Gastroesophageal sphincter (tissue), 3 donors: ENCODE data around the gene DYSF.

ENCODE experiments used
- EP300 ChIP-seq: sonication (generic); formaldehyde crosslinking; IDR thresholded peaks from one replicate; pipeline ENCODE4 v1.6.1; 2017; ENCODE audit warnings: antibody characterized with exemption, mild to moderate bottlenecking
- POLR2A ChIP-seq, 2 donors: fragments of 450-650 bp; IDR thresholded peaks; one replicate each; pipeline ENCODE4 v1.6.1; 2017; ENCODE audit warnings: antibody characterized with exemption in 2 of 2, mild to moderate bottlenecking in 2 of 2, moderate library complexity in 1 of 2
- POLR2AphosphoS5 ChIP-seq: sonication (generic); formaldehyde crosslinking; IDR thresholded peaks from one replicate; pipeline ENCODE4 v1.6.1; 2017; ENCODE audit warnings: antibody characterized with exemption
- TF ChIP-seq, protein P1 (sequence below), 4 experiments: fragments of 200-600 bp in 2 of 4; fragments of 450-650 bp in 2 of 4; sonication (generic) in 1 of 4; IDR thresholded peaks; one replicate each; pipeline ENCODE4 v1.5.1; 2017 to 2019; ENCODE audit warnings: antibody characterized with exemption in 4 of 4, mild to moderate bottlenecking in 2 of 4, moderate library complexity in 2 of 4

DNA sequence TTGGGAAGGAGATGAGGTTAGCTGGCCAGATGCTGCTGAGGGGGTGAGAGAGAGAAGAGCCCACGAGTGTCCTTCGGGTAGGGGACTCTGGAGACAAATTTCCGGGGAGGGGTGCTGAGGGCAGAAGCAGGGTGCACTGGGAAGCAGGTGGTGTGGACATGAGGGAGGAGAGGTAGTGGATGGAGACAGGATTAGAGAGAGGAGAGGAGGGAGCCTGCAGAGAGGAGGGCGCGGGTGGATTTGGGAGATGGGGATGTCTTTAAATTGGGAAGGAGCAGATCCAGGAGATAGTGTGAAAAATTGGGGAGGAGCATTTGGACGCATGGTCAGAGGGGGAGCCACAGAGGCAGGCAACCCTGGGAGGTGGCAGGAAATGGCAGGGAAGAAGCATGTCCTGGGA is 154.7 kb downstream of the DYSF start:
- TF ChIP-seq, protein P1, sequence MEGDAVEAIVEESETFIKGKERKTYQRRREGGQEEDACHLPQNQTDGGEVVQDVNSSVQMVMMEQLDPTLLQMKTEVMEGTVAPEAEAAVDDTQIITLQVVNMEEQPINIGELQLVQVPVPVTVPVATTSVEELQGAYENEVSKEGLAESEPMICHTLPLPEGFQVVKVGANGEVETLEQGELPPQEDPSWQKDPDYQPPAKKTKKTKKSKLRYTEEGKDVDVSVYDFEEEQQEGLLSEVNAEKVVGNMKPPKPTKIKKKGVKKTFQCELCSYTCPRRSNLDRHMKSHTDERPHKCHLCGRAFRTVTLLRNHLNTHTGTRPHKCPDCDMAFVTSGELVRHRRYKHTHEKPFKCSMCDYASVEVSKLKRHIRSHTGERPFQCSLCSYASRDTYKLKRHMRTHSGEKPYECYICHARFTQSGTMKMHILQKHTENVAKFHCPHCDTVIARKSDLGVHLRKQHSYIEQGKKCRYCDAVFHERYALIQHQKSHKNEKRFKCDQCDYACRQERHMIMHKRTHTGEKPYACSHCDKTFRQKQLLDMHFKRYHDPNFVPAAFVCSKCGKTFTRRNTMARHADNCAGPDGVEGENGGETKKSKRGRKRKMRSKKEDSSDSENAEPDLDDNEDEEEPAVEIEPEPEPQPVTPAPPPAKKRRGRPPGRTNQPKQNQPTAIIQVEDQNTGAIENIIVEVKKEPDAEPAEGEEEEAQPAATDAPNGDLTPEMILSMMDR (IDR thresholded peaks at IDR 0.05) = no peak
- no peak for TF ChIP-seq POLR2A (IDR thresholded peaks at IDR 0.05)
- TF ChIP-seq POLR2AphosphoS5 = no peak
- no peak for TF ChIP-seq EP300
